ENCODE measurements around the gene TNPO1. TPM values are rescaled to one million over a fixed set of nuclear protein-coding genes. Genes with fewer than 3 reads are reported as not detected.

The TNPO1 gene
- total and polyA plus RNA-seq, 9 of the 15 experiments (the other 6 are each of a cell fraction or from before 2014, with no cell fraction given), result 20.8 to 176 (median 97.9) TPM

GRCh38 chr5:72848474-72849428 is 32.3 kb downstream of the TNPO1 start (continued):
- TF ChIP-seq, protein P1, sequence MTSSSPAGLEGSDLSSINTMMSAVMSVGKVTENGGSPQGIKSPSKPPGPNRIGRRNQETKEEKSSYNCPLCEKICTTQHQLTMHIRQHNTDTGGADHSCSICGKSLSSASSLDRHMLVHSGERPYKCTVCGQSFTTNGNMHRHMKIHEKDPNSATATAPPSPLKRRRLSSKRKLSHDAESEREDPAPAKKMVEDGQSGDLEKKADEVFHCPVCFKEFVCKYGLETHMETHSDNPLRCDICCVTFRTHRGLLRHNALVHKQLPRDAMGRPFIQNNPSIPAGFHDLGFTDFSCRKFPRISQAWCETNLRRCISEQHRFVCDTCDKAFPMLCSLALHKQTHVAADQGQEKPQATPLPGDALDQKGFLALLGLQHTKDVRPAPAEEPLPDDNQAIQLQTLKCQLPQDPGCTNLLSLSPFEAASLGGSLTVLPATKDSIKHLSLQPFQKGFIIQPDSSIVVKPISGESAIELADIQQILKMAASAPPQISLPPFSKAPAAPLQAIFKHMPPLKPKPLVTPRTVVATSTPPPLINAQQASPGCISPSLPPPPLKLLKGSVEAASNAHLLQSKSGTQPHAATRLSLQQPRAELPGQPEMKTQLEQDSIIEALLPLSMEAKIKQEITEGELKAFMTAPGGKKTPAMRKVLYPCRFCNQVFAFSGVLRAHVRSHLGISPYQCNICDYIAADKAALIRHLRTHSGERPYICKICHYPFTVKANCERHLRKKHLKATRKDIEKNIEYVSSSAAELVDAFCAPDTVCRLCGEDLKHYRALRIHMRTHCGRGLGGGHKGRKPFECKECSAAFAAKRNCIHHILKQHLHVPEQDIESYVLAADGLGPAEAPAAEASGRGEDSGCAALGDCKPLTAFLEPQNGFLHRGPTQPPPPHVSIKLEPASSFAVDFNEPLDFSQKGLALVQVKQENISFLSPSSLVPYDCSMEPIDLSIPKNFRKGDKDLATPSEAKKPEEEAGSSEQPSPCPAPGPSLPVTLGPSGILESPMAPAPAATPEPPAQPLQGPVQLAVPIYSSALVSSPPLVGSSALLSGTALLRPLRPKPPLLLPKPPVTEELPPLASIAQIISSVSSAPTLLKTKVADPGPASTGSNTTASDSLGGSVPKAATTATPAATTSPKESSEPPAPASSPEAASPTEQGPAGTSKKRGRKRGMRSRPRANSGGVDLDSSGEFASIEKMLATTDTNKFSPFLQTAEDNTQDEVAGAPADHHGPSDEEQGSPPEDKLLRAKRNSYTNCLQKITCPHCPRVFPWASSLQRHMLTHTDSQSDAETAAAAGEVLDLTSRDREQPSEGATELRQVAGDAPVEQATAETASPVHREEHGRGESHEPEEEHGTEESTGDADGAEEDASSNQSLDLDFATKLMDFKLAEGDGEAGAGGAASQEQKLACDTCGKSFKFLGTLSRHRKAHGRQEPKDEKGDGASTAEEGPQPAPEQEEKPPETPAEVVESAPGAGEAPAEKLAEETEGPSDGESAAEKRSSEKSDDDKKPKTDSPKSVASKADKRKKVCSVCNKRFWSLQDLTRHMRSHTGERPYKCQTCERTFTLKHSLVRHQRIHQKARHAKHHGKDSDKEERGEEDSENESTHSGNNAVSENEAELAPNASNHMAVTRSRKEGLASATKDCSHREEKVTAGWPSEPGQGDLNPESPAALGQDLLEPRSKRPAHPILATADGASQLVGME (CRISPR knock-in tag; IDR thresholded peaks at IDR 0.05), result no peak
- TF ChIP-seq THAP7 (CRISPR knock-in tag; IDR thresholded peaks at IDR 0.05), result no peak
- 0 out of 4 replicates have a peak, but pooled peaks of 1 of the 2 experiments have one; percentile 24 for TF ChIP-seq TEAD1 (CRISPR knock-in tag; IDR thresholded peaks at IDR 0.05)
- TF ChIP-seq NKRF (IDR thresholded peaks at IDR 0.05; ENCODE audit: borderline replicate concordance), result peak; percentile 36; the same call in 1 of the 2 replicates
- 0 out of 2 replicates have a peak, but pooled peaks have one; percentile 44 for TF ChIP-seq ZNF197 (CRISPR knock-in tag; IDR thresholded peaks at IDR 0.05; ENCODE audit: low read depth)
- TF ChIP-seq ZNF232 (CRISPR knock-in tag; IDR thresholded peaks at IDR 0.05), result no peak
- no peak for TF ChIP-seq SRSF7 (optimal IDR thresholded peaks at IDR 0.05; ENCODE audit: low read depth, low read length)
- no peak for TF ChIP-seq CBX3 (IDR thresholded peaks at IDR 0.05; ENCODE audit: borderline replicate concordance in 1 of 2, low read length in 2 of 2)
- TF ChIP-seq CHAMP1 (IDR thresholded peaks at IDR 0.05), result no peak
- no peak for TF ChIP-seq CREB3L1 (IDR thresholded peaks at IDR 0.05; ENCODE audit: borderline replicate concordance, low read depth)
- no peak for TF ChIP-seq HCFC1 (IDR thresholded peaks at IDR 0.05; ENCODE audit: low read depth, low read length)
